HepG2 (cell line): ENCODE data around the gene GNG12.

Source experiments
- CBFB ChIP-seq: sonication (generic); formaldehyde crosslinking; IDR thresholded peaks from 2 replicates; pipeline ENCODE4 v1.4.0; 2020; ENCODE audit warnings: missing genetic modification reagents
- CTCF ChIP-seq: sonication (generic); formaldehyde crosslinking; IDR thresholded peaks from 2 replicates; pipeline ENCODE4 v1.5.0; 2020; ENCODE audit warnings: mild to moderate bottlenecking, missing genetic modification reagents, moderate library complexity
- EP300 ChIP-seq, 3 experiments: sonication (generic) in 1 of 3; formaldehyde crosslinking in 1 of 3; IDR thresholded peaks; 2 replicates each; pipeline versions ENCODE4 v1.5.1 to v1.6.1; 2011 to 2020; ENCODE audit warnings: low read depth in 2 of 3, low read length in 2 of 3, borderline replicate concordance in 1 of 3, improper control_type of control experiment in 1 of 3, mild to moderate bottlenecking in 1 of 3, missing genetic modification reagents in 1 of 3, moderate library complexity in 1 of 3
- JUND ChIP-seq: sonication (generic); formaldehyde crosslinking; IDR thresholded peaks from 2 replicates; pipeline ENCODE4 v1.8.0; 2022; ENCODE audit warnings: mild to moderate bottlenecking, missing genetic modification reagents
- MAX ChIP-seq: IDR thresholded peaks from 2 replicates; pipeline ENCODE4 v1.6.1; 2012; ENCODE audit warnings: inconsistent platforms
- NFE2L2 ChIP-seq: fragments of 150-350 bp; IDR thresholded peaks from 2 replicates; pipeline ENCODE4 v1.6.1; 2014; ENCODE audit warnings: low read length
- RAD21 ChIP-seq: fragments of 450-650 bp; formaldehyde crosslinking; IDR thresholded peaks from 2 replicates; pipeline ENCODE4 v1.5.0; 2020; ENCODE audit warnings: mild to moderate bottlenecking
- RFXANK ChIP-seq: IDR thresholded peaks from 2 replicates; pipeline ENCODE4 v1.6.1; 2016
- SP1 ChIP-seq, 2 experiments: fragments of 450-650 bp in 1 of 2; sonication (generic) in 1 of 2; formaldehyde crosslinking in 1 of 2; IDR thresholded peaks; 2 replicates each; pipeline versions ENCODE4 v1.4.0 to v1.6.1; 2016 to 2020; ENCODE audit warnings: missing genetic modification reagents in 1 of 2
- ZSCAN9 ChIP-seq: IDR thresholded peaks from 2 replicates; pipeline ENCODE4 v1.6.1; 2016; ENCODE audit warnings: borderline replicate concordance

- TF ChIP-seq EP300 (IDR thresholded peaks at IDR 0.05; ENCODE audit: low read depth in 2 of 2, low read length in 2 of 2) (no peak), EP300 (CRISPR knock-in tag; IDR thresholded peaks at IDR 0.05; ENCODE audit: borderline replicate concordance) (no peak), RAD21 (CRISPR knock-in tag) (no peak), CTCF (no peak), JUND (CRISPR knock-in tag) (no peak), MAX (no peak), CBFB (CRISPR knock-in tag) (no peak), NFE2L2 (no peak), SP1 (IDR thresholded peaks at IDR 0.05) (no peak), SP1 (CRISPR knock-in tag; IDR thresholded peaks at IDR 0.05) (no peak), RFXANK (no peak), ZSCAN9 (no peak)
Measured at GRCh38 chr1:67723126-67723525, 110.1 kb downstream of the GNG12 start.
